Upper lobe of left lung (tissue), 4 donors: ENCODE results near the gene EFR3B.

Experiments used
- EP300 ChIP-seq, 4 donors: sonication (generic); formaldehyde crosslinking; IDR thresholded peaks; one replicate each; pipeline ENCODE4 v1.5.1; 2017; ENCODE audit warnings: antibody characterized with exemption in 4 of 4, control low read depth in 2 of 4
- POLR2A ChIP-seq, 4 donors: fragments of 450-650 bp; IDR thresholded peaks; one replicate each; pipeline ENCODE4 v1.5.1; 2016 to 2017; ENCODE audit warnings: antibody characterized with exemption in 4 of 4, mild to moderate bottlenecking in 2 of 4

- TF ChIP-seq POLR2A (IDR thresholded peaks at IDR 0.05) (no peak), EP300 (IDR thresholded peaks at IDR 0.05) (no peak)
Measured at GRCh38 chr2:25073025-25073424, 31.1 kb downstream of the EFR3B start.
